Keratinocyte (primary cell): ENCODE results near the gene PEMT. TPM values are rescaled to one million over a fixed set of nuclear protein-coding genes. Genes with fewer than 3 reads are reported as not detected.

ENCODE experiments used
- DNase-seq: peaks from one replicate; pipeline ENCODE4 v3.0.0-alpha.2; 2011; ENCODE audit warnings: low read depth, missing footprints, low spot score
- FAIRE-seq: peaks from 2 replicates; lab custom pipeline; 2011; peaks lifted over from hg19 to GRCh38; lab: Jason Lieb, UNC
- H2AFZ ChIP-seq: 2 replicates; pipeline ENCODE4 v1.6.0; 2012; ENCODE audit warnings: low read length, control low read depth, inconsistent platforms; ENCODE audit not compliant: control insufficient read depth
- H3K27ac ChIP-seq: 2 replicates; pipeline ENCODE4 v1.5.1; 2011; ENCODE audit warnings: low read length; ENCODE audit not compliant: control insufficient read depth, insufficient read depth
- H3K27me3 ChIP-seq: 3 replicates; pipeline ENCODE4 v1.6.0; 2011; ENCODE audit warnings: low read length; ENCODE audit not compliant: control insufficient read depth, insufficient read depth; ENCODE audit errors: extremely low read depth
- H3K36me3 ChIP-seq, 2 experiments: 2 replicates in 1 of 2; 3 replicates in 1 of 2; pipeline ENCODE4 v1.5.1; 2011; ENCODE audit warnings: low read length in 2 of 2, mild to moderate bottlenecking in 1 of 2; ENCODE audit not compliant: control insufficient read depth in 2 of 2, insufficient read depth in 2 of 2; ENCODE audit errors: extremely low read depth in 1 of 2
- H3K4me1 ChIP-seq: 3 replicates; pipeline ENCODE4 v1.5.1; 2011; ENCODE audit warnings: low read length; ENCODE audit not compliant: control insufficient read depth, insufficient read depth; ENCODE audit errors: extremely low read depth
- H3K4me2 ChIP-seq: 3 replicates; pipeline ENCODE4 v1.6.0; 2011; ENCODE audit warnings: low read depth, low read length; ENCODE audit not compliant: control insufficient read depth, insufficient read depth; ENCODE audit errors: extremely low read depth
- H3K4me3 ChIP-seq, 3 experiments: fragments of 200-600 bp in 1 of 3; sonication (generic) in 1 of 3; 2 replicates in 2 of 3; 3 replicates in 1 of 3; pipeline ENCODE4 v1.5.1; 2011 to 2016; ENCODE audit warnings: low read length in 3 of 3, mild to moderate bottlenecking in 3 of 3, control low read depth in 2 of 3, inconsistent platforms in 1 of 3, low read depth in 1 of 3, mixed read lengths in 1 of 3, mixed run types in 1 of 3, moderate library complexity in 1 of 3; ENCODE audit not compliant: control insufficient read depth in 2 of 3, insufficient read depth in 2 of 3; ENCODE audit errors: extremely low read depth in 1 of 3
- H3K79me2 ChIP-seq: 2 replicates; pipeline ENCODE4 v1.6.0; 2012; ENCODE audit warnings: low read length; ENCODE audit not compliant: control insufficient read depth, insufficient read depth
- H3K9ac ChIP-seq: 3 replicates; pipeline ENCODE4 v1.6.0; 2011; ENCODE audit warnings: low read length; ENCODE audit not compliant: control insufficient read depth, insufficient read depth; ENCODE audit errors: extremely low read depth
- H3K9me1 ChIP-seq: 3 replicates; pipeline ENCODE4 v1.6.0; 2011; ENCODE audit warnings: low read length; ENCODE audit not compliant: control insufficient read depth, insufficient read depth; ENCODE audit errors: extremely low read depth
- H3K9me3 ChIP-seq: 2 replicates; pipeline ENCODE4 v1.5.1; 2012; ENCODE audit warnings: low read depth, low read length; ENCODE audit not compliant: control insufficient read depth
- H4K20me1 ChIP-seq: 3 replicates; pipeline ENCODE4 v1.6.0; 2011; ENCODE audit warnings: low read length; ENCODE audit not compliant: control insufficient read depth, insufficient read depth; ENCODE audit errors: extremely low read depth
- CTCF ChIP-seq, 3 experiments: IDR thresholded peaks in 1 of 3; conservative IDR thresholded peaks in 1 of 3; optimal IDR thresholded peaks in 1 of 3; 2 replicates in 2 of 3; 3 replicates in 1 of 3; pipeline versions ENCODE3 to v1.5.1; 2011; ENCODE audit warnings: low read length in 3 of 3, mild to moderate bottlenecking in 3 of 3, moderate library complexity in 2 of 3, control low read depth in 1 of 3, inconsistent platforms in 1 of 3; ENCODE audit not compliant: insufficient read depth in 2 of 3; ENCODE audit errors: extremely low read depth in 1 of 3
- EZH2 ChIP-seq: IDR thresholded peaks from one replicate; pipeline ENCODE4 v1.6.1; 2012; ENCODE audit warnings: inconsistent platforms, mild to moderate bottlenecking, low read length, moderate library complexity
- dilution Hi-C: fragments of 300-500 bp; cut with MboI; formaldehyde crosslinking; loops from one replicate; pipeline ENCODE4 v1.7.0; 2020; ENCODE audit warnings: low sequenced_read_pairs; ENCODE audit not compliant: extremely low pct_ligation_motif_present
- polyA plus RNA-seq, 5 experiments: library from polyadenylated mRNA; depleted of rRNA in 3 of 5; stranded (reverse) in 3 of 5; stranded (forward) in 1 of 5; unstranded in 1 of 5; fragments of >200 nt; gene quantifications; 1 replicate in 1 of 5; 2 replicates in 3 of 5; 3 replicates in 1 of 5; pipeline versions ENCODE4 v1.2.1 to v1.2.3, GENCODE V29; 2011 to 2012; ENCODE audit warnings: missing spikeins in 2 of 5, low read depth in 1 of 5, low replicate concordance in 1 of 5

The PEMT gene
- polyA plus RNA-seq, 1 donor (not counting 4 experiments of a cell fraction or from before 2014, with no cell fraction given): 17.7 TPM

GRCh38 chr17:17499402-17500145, 91.9 kb downstream of the PEMT start:
- TF ChIP-seq CTCF (optimal IDR thresholded peaks at IDR 0.05 in 1 of 3, IDR thresholded peaks at IDR 0.05 in 1 of 3, conservative IDR thresholded peaks at IDR 0.05 in 1 of 3; ENCODE audit: extremely low read depth in 1 of 3, insufficient read depth in 2 of 3, low read length in 3 of 3) (no peak), EZH2 (no peak)
- no peak for DNase-seq
- peaks cover 4% of the 10 kb centered on the region for H4K20me1 ChIP-seq
- peaks cover 9% of the 10 kb centered on the region for H3K4me1 ChIP-seq
- no peak overlapping the region for H3K4me3 ChIP-seq
- peaks cover 67% of the 10 kb centered on the region for H3K27me3 ChIP-seq
- dilution Hi-C loops: no loop called here
- H3K27ac ChIP-seq: no peak overlapping the region
- no peak for FAIRE-seq
- H2AFZ ChIP-seq: no peak overlapping the region
- no peak overlapping the region for H3K9ac ChIP-seq
- H3K36me3 ChIP-seq: no peaks in the 10 kb centered on the region
- H3K79me2 ChIP-seq: no peaks in the 10 kb centered on the region
- no peaks in the 10 kb centered on the region for H3K9me1 ChIP-seq
- no peaks in the 10 kb centered on the region for H3K9me3 ChIP-seq
- H3K4me2 ChIP-seq: no peak overlapping the region

GRCh38 chr17:17498606-17499301, 92.8 kb downstream of the PEMT start:
- no peak for FAIRE-seq
- Histone ChIP-seq H2AFZ (no peak overlapping the region), H3K79me2 (no peaks in the 10 kb centered on the region), H3K9ac (no peak overlapping the region), H3K9me1 (no peaks in the 10 kb centered on the region), H3K4me1 (peaks cover 9% of the 10 kb centered on the region), H3K4me2 (no peak overlapping the region), H3K27ac (no peak overlapping the region), H4K20me1 (peaks cover 3% of the 10 kb centered on the region), H3K27me3 (peaks cover 67% of the 10 kb centered on the region), H3K9me3 (no peaks in the 10 kb centered on the region), H3K36me3 (no peaks in the 10 kb centered on the region), H3K4me3 (no peak overlapping the region)
- TF ChIP-seq CTCF (optimal IDR thresholded peaks at IDR 0.05 in 1 of 3, IDR thresholded peaks at IDR 0.05 in 1 of 3, conservative IDR thresholded peaks at IDR 0.05 in 1 of 3; ENCODE audit: extremely low read depth in 1 of 3, insufficient read depth in 2 of 3, low read length in 3 of 3) (no peak), EZH2 (no peak)
- DNase-seq: no peak
- dilution Hi-C loops: no loop called here
